ENCODE data around the gene MAD2L2.

The MAD2L2 gene

DNA sequence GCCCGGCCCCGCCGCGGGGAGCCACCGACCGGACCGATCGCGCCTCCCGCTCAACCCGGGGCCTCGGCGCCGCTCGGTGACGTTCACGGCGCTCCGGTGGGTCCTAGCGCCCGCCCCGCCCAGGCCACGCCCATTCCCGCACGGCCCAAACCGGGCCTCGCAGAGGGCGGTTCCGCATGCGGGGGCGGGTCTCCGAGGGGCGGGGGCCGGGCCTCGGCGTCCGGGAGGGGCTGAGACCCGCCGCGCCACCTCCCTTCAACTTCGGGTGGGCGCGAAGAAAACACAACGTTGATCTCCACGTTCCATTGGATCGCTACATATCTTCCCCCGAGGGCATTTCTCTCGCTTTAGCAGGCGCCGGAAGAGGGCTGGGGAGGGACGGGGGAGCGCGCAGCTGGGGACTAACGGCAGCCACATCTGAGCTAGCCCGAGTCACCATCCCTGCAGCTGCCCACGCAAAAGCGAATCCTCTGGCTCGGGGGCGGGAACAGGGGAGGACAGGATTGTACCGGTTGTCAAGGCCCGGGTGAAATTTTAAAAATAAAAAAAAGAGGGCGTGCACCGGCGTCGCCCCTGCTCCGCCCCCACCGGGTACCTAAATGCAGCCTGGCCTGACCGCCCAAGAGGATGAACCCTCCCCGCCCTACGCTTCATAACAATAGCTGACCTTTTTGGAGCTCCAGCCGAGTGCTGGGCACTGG, at the start of gene MAD2L2:
Gene MAD2L2 (minus strand): TSS at position 78 of the 701 bp plus-strand sequence. CDS start 547 bp downstream, outside the sequence.
- peak; percentile 74 for DNase-seq (ENCODE audit: low read depth)
- peak within 1 kb of the TSS; percentile 80 for H3K4me3 ChIP-seq (replicated peaks; ENCODE audit: low read depth, low read length)
- TF ChIP-seq, protein P1, sequence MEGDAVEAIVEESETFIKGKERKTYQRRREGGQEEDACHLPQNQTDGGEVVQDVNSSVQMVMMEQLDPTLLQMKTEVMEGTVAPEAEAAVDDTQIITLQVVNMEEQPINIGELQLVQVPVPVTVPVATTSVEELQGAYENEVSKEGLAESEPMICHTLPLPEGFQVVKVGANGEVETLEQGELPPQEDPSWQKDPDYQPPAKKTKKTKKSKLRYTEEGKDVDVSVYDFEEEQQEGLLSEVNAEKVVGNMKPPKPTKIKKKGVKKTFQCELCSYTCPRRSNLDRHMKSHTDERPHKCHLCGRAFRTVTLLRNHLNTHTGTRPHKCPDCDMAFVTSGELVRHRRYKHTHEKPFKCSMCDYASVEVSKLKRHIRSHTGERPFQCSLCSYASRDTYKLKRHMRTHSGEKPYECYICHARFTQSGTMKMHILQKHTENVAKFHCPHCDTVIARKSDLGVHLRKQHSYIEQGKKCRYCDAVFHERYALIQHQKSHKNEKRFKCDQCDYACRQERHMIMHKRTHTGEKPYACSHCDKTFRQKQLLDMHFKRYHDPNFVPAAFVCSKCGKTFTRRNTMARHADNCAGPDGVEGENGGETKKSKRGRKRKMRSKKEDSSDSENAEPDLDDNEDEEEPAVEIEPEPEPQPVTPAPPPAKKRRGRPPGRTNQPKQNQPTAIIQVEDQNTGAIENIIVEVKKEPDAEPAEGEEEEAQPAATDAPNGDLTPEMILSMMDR (IDR thresholded peaks at IDR 0.05; ENCODE audit: low read length, missing control alignments), result no peak

DNA sequence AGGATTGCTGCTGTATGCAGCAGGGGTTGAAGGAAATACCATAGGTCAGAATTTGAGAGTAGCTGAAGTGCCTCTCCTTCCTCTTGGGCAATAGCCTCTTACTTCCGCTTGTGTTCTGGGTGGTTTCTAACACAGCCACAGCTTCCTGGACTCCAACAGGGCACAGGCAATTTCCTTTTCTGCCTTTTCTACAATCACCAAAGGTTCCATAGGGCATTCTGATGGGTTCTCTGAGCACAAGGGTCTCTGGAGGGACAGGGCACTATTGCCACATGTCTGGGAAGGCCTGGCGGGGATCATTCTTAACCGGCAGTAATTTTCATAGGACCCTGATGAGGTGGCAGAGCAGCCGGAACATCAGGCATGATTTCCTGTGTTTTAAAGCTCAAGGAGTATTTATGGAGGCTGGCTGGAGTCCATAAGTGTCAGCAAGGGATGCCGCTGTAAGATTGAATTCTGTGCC, 49.5 kb upstream of the MAD2L2 start:
- peak; percentile 70 for DNase-seq (ENCODE audit: low read depth)
- TF ChIP-seq, protein P1 (IDR thresholded peaks at IDR 0.05; ENCODE audit: low read length, missing control alignments), result no peak
- H3K4me3 ChIP-seq (replicated peaks; ENCODE audit: low read depth, low read length), result no peak overlapping the region

DNA sequence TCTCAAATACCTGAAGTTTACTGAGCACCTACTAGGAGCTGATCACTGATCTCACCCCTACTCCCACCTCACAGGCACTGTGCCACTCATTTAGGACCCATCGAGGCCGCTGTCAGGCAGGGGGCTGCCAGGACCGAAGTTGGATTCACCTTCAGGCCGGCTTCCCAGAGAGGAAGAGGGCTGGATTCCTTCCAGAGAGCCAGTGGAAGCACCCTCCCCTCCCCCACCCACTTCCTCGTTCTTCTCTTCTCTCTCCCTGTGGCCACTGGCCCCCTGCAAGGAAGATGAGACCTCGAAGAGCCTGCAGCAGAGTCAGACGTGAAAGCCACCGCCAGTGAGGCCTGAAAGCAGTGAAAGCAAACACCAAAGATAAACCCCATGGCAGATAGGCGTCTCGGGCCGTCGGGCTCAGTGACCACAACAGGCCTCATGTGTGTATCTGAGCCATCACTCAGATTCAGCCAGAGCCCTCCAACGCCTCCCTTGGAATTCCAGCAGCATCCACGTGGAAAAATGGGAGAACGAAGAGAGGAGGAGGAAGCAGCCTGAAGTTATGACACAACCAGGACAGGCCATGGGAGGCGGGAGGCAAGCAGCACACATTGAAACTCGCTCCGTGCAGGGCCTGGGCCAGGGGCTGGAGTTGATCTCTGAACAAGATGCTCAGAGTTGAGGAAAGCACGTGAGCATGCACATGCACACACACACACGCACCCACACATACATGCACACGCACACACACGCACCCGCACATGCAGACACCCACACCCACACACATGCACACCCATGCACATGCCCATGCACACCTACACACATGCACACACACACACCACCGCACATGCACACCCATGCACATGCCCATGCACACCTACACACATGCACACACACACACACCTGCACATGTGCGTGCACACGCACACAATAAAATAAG, 48.8 kb upstream of the MAD2L2 start:
- H3K4me3 ChIP-seq (replicated peaks; ENCODE audit: low read depth, low read length), result no peak overlapping the region
- TF ChIP-seq, protein P1 (IDR thresholded peaks at IDR 0.05; ENCODE audit: low read length, missing control alignments), result no peak
- no peak for DNase-seq (ENCODE audit: low read depth)

DNA sequence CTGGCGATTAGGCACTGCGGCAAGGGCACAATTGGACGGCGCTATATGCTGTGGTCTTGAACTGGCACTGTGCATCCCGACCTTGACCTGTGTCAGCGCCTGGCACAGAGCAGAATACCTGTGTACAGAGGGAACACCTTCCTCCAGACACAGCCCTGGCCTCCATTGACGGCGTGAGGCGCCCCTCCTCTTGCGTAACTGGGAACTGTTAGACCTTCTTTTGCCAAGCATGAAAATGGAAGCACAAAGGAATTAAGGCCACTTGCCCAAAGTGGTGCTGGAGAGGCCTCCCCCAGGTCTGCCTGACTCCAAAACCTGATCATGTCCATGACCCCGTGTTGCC, 48.2 kb upstream of the MAD2L2 start:
- TF ChIP-seq, protein P1 (IDR thresholded peaks at IDR 0.05; ENCODE audit: low read length, missing control alignments), result no peak
- H3K4me3 ChIP-seq (replicated peaks; ENCODE audit: low read depth, low read length), result no peak overlapping the region
- DNase-seq (ENCODE audit: low read depth), result no peak

DNA sequence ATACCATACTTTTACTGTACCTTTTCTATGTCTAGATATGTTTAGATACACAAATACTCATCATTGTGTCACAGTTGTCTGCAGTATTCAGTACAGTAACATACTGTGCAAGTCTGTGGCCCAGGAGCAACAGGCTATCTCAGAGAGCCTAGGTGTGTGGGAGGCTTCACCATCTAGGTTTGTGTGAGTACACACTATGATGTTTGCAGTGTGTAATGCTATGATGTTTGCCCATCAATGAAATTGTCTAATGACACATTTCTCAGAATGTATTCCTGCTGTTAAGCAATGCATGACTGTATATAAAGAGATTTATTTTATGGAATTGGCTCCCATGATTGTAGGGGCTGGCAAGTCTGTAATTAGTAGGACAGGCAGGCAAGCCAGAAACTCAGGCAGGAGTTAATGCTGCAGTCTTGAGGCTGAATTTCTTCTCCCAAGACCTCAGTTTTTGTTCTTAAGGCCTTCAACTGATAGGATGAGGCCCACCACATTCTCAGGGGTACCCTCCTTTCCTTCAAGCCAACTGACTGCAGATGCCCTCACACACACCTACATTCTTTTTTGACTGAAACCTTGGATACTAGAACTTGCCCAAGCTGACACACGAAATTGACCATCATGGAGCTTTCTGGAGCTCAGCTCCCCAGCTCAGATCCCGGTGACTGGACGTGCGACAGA, 47.3 kb upstream of the MAD2L2 start:
- no peak overlapping the region for H3K4me3 ChIP-seq (replicated peaks; ENCODE audit: low read depth, low read length)
- DNase-seq (ENCODE audit: low read depth), result no peak
- TF ChIP-seq, protein P1 (IDR thresholded peaks at IDR 0.05; ENCODE audit: low read length, missing control alignments), result no peak

DNA sequence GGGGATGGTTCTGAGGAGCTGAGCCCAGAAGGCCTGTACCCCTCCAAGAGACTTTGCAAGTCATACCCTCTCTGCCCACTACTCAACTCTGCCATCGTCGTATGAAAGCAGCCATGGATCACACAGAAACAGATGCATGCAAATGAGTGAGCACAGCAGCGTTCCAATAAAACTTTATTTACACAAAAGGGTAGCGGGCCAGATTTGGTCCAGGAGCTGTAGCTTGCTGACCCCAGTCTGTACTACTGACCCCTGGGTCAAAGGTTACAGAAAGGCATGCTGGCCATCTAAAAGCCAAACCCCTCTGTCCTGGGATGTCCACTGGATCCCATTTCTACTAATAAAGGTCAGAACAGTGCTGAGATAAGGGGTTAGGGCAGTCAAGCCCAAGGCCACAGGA, 46.2 kb upstream of the MAD2L2 start:
- H3K4me3 ChIP-seq (replicated peaks; ENCODE audit: low read depth, low read length), result no peak overlapping the region
- TF ChIP-seq, protein P1 (IDR thresholded peaks at IDR 0.05; ENCODE audit: low read length, missing control alignments), result no peak

More for the DNA sequence above, 46.2 kb upstream of the MAD2L2 start:
- DNase-seq (ENCODE audit: low read depth), result no peak

Data from fibroblast of pulmonary artery (primary cell).